ENCODE data around the gene LPAR1.
"Not testable (repeated sequence)": the region's sequence is repeated elsewhere in the genome, so short reads cannot be mapped to it uniquely, and the experiment has no call there.

The LPAR1 gene

GRCh38 chr9:110861370-110862110 is 176.7 kb downstream of the LPAR1 start:
- DNase-seq: not testable (repeated sequence)

DNA sequence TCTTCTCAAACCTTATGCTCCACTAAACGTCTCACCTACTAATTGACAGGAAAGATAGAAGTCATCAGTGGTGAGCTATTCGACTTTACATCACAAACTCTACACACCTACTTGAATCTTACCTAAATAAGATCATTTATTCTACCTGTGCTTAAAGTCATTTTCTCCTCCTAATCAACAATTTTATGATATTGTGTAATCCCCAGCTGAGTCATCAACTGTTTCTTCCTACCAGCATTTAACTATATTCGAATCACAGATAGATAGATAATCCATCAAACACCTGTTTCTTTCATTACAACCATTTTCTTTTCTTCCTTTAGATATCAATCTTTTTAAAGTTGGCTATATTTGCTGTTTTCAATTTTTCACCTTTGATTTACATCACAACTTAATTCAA is 181.5 kb downstream of the LPAR1 start:
- DNase-seq: no peak

- no peak for DNase-seq
Observed at GRCh38 chr9:110850401-110851135, 187.7 kb downstream of the LPAR1 start.

DNA sequence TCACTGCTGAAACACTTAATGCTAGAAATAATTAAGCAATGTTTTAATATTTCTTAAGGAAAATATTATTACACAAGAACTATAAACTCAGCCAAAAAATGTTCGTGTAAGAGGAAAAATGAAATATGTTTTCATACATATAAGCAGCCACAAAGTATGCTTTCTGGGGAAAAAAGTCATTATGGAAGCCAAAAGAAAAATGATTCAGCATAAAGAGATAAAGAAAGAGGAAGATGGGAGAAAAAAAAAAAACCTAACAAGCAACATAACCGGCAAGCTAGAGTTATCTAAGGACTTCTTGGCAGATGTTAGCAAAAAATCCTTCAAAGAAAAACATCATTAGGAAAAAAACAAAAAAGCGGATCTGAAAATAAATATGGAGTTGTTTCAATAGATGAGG is 190.6 kb downstream of the LPAR1 start:
- DNase-seq: no peak

DNA sequence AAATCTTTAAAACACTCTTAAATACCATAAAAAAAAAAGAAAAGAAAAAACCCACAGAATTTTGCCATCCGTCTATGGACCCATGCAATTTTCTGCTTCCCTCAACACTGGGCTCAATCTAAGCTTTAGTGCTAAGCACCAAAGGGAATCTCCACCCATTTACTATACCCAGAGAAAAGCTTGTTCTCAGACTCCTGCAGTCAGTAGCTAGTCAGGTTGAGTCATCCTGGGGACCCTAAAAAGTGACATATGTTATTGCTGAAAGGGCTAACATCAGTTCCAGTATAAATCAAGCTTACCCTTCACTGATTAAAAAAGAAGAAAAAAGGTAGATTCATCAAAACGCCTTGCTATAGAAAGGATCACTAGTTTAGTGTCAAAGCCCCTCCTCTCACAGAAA is 192.1 kb downstream of the LPAR1 start:
- no peak for DNase-seq

DNA sequence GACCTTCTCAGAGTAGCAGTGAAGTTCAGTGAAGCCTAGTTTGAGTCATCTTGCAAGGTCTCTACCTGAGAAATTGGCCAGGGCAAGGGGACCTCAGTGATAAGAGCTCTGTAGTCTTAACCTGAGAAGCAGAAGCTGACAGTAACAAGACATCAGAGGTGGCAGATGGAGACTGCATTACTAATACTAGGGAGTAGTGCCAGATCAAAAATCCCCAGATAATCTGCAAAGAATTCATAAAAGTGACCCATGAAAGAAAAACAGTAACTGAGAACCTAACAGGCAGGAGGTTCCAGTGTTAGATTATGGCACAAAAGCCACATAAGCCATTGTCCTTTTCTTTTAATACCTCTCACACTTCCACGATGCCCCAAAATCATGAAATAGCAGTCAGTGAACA is 194.1 kb downstream of the LPAR1 start:
- DNase-seq: no peak

- no peak for DNase-seq
Observed at GRCh38 chr9:110842986-110843385, 195.3 kb downstream of the LPAR1 start.

GRCh38 chr9:110842169-110842568 is 196.1 kb downstream of the LPAR1 start:
- DNase-seq: no peak

- no peak for DNase-seq
Observed at GRCh38 chr9:110837401-110838005, 200.8 kb downstream of the LPAR1 start.

- no peak for DNase-seq
Observed at GRCh38 chr9:110835859-110836271, 202.4 kb downstream of the LPAR1 start.

GRCh38 chr9:110835404-110835803 is 202.9 kb downstream of the LPAR1 start:
- no peak for DNase-seq

GRCh38 chr9:110832926-110833325 is 205.3 kb downstream of the LPAR1 start:
- DNase-seq: no peak

DNA sequence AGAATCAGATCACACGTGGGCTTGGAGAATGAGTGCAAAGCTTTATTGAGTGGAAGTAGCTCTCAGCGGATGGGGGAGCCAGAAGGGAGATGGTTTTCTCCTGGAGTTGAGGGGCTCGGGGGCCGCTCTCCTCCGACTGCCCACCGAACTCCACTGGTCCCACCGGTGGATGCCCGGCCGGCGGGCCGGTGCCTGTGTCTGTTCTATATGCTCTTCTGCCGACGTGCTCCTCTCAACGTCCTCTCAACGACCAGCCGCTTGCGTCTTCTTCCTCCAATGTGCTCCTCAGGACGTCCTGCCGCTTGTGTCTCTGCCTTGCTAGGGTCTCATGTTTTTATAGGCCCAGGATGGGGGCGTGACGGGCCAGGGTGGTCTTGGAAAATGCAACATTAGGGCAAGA is 207.8 kb downstream of the LPAR1 start:
- DNase-seq: no peak

- peak; percentile 84 for DNase-seq
Observed at GRCh38 chr9:110828264-110828663, 210.0 kb downstream of the LPAR1 start.

DNA sequence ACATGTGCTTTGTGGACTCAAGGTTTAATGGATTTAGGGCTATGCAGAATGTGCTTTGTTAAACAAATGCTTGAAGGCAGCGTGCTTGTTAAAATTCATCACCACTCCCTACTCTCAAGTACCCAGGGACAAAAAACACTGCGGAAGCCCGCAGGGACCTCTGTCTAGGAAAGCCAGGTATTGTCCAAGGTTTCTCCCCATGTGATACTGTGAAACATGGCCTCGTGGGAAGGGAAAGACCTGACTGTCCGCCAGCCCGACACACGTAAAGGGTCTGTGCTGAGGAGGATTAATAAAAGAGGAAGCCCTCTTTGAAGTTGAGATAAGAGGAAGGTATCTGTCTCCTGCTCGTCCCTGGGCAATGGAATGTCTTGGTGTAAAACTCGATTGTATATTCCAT is 211.9 kb downstream of the LPAR1 start:
- DNase-seq: not testable (repeated sequence)

DNA sequence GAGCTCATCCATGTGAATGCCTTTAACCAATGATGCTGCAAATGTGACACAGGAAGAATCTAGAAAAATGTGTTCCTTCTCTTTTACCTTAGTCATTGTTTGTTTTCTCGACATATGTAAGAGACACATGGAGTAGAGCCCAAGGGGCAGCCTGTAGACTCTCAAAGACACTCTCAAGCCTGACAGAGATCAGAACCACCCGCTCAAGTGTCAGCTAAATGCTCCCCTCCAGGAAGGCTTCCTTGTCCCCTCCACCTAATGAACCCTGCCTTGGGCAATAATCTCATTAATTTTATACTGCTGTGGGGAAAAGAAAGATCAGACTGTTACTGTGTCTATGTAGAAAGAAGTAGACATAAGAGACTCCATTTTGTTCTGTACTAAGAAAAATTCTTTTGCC is 212.3 kb downstream of the LPAR1 start:
- DNase-seq: no peak

DNA sequence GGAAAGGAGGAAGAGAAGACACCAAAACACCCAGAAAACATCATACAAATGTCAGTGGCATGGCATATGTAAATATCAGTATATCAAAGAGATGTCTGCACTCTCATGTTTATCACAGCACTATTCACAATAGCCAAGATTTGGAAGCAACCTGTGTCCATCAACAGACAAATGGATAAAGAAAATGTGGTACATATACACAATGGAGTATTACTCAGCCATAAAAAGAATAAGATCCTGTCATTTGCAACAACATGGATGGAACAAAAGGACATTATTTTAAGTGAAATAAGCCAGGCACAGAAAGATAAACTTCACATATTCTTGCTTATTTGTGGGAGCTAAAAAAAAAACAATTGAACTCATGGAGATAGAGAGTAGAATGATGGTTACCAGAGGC is 213.1 kb downstream of the LPAR1 start:
- not testable (repeated sequence) for DNase-seq
